Measurements from ENCODE around the gene FAAH2.

FAAH2 gene

GRCh38 chrX:57528670-57529255, 242.3 kb downstream of the FAAH2 start:
- DNase-seq: no peak
- H3K27ac ChIP-seq: no peak overlapping the region
- TF ChIP-seq CTCF (IDR thresholded peaks at IDR 0.05; ENCODE audit: low read depth, low read length): peak; percentile 60
- H3K4me3 ChIP-seq (ENCODE audit: low read depth, low read length): no peak overlapping the region
- no peaks in the 10 kb centered on the region for H3K9me3 ChIP-seq (ENCODE audit: severe bottlenecking)
- peaks cover 13% of the 10 kb centered on the region for H3K27me3 ChIP-seq (ENCODE audit: insufficient read depth, low read depth, severe bottlenecking)
- H3K36me3 ChIP-seq: no peaks in the 10 kb centered on the region
